Astrocyte (in vitro differentiated cells and primary cell): ENCODE measurements around the gene SEC62. TPM values are rescaled to one million over a fixed set of nuclear protein-coding genes. Genes with fewer than 3 reads are reported as not detected.

Experiments used
- DNase-seq: peaks from one replicate; pipeline ENCODE4 v3.0.0-alpha.2; 2010; ENCODE audit warnings: low read depth
- FAIRE-seq: peaks from 2 replicates; lab custom pipeline; 2011; peaks lifted over from hg19 to GRCh38; lab: Jason Lieb, UNC
- H2AFZ ChIP-seq: 2 replicates; pipeline ENCODE4 v1.6.0; 2012; ENCODE audit warnings: low read depth, low read length, inconsistent platforms
- H3K27ac ChIP-seq: 2 replicates; pipeline ENCODE4 v1.5.1; 2011; ENCODE audit warnings: low read depth, low read length, inconsistent platforms
- H3K27me3 ChIP-seq: 2 replicates; pipeline ENCODE4 v1.6.0; 2011; ENCODE audit warnings: low read length, inconsistent platforms; ENCODE audit not compliant: insufficient read depth
- H3K36me3 ChIP-seq: 2 replicates; pipeline ENCODE4 v1.5.1; 2011; ENCODE audit warnings: low read length, inconsistent platforms; ENCODE audit not compliant: insufficient read depth
- H3K4me1 ChIP-seq: 2 replicates; pipeline ENCODE4 v1.5.1; 2011; ENCODE audit warnings: low read length, inconsistent platforms; ENCODE audit not compliant: insufficient read depth
- H3K4me2 ChIP-seq: 2 replicates; pipeline ENCODE4 v1.6.0; 2012; ENCODE audit warnings: low read length, inconsistent platforms
- H3K4me3 ChIP-seq: 2 replicates; pipeline ENCODE4 v1.5.1; 2011; ENCODE audit warnings: low read depth, mild to moderate bottlenecking, low read length, inconsistent platforms; ENCODE audit not compliant: insufficient read depth
- H3K79me2 ChIP-seq: 2 replicates; pipeline ENCODE4 v1.6.0; 2012; ENCODE audit warnings: mild to moderate bottlenecking, low read length, inconsistent platforms; ENCODE audit not compliant: insufficient read depth
- H3K9ac ChIP-seq: 2 replicates; pipeline ENCODE4 v1.6.0; 2012; ENCODE audit warnings: mild to moderate bottlenecking, low read length, inconsistent platforms
- H3K9me3 ChIP-seq: 2 replicates; pipeline ENCODE4 v1.5.1; 2012; ENCODE audit warnings: low read depth, mild to moderate bottlenecking, low read length, inconsistent platforms; ENCODE audit not compliant: insufficient read depth
- H4K20me1 ChIP-seq: 2 replicates; pipeline ENCODE4 v1.6.0; 2012; ENCODE audit warnings: low read length, inconsistent platforms; ENCODE audit not compliant: insufficient read depth
- H3K27ac Mint-ChIP-seq: one replicate; pipeline ENCODE4 v1.8.0; 2021; ENCODE audit warnings: mild to moderate bottlenecking, mixed read lengths; ENCODE audit not compliant: unreplicated experiment
- H3K27me3 Mint-ChIP-seq: one replicate; pipeline ENCODE4 v1.8.0; 2021; ENCODE audit warnings: low read depth, mixed read lengths; ENCODE audit not compliant: unreplicated experiment
- H3K36me3 Mint-ChIP-seq: one replicate; pipeline ENCODE4 v1.8.0; 2021; ENCODE audit warnings: low read depth, mixed read lengths; ENCODE audit not compliant: unreplicated experiment
- H3K4me1 Mint-ChIP-seq: one replicate; pipeline ENCODE4 v1.8.0; 2021; ENCODE audit warnings: low read depth, mixed read lengths; ENCODE audit not compliant: unreplicated experiment
- H3K4me3 Mint-ChIP-seq: one replicate; pipeline ENCODE4 v1.8.0; 2021; ENCODE audit warnings: mild to moderate bottlenecking, moderate library complexity, mixed read lengths; ENCODE audit not compliant: unreplicated experiment
- H3K9me3 Mint-ChIP-seq: one replicate; pipeline ENCODE4 v1.8.0; 2021; ENCODE audit warnings: mild to moderate bottlenecking, mixed read lengths; ENCODE audit not compliant: unreplicated experiment
- CTCF ChIP-seq: IDR thresholded peaks from 2 replicates; pipeline ENCODE4 v1.5.1; 2011; ENCODE audit warnings: low read depth, mild to moderate bottlenecking, inconsistent platforms, low read length, moderate library complexity; ENCODE audit not compliant: insufficient read depth
- EZH2 ChIP-seq: IDR thresholded peaks from 2 replicates; pipeline ENCODE4 v1.6.1; 2012; ENCODE audit warnings: mild to moderate bottlenecking, low read length, inconsistent platforms; ENCODE audit not compliant: insufficient read depth
- total RNA-seq: library from RNA; stranded (reverse); gene quantifications from 2 replicates; pipeline ENCODE4 v1.2.1, GENCODE V29; 2021

Gene SEC62
- total RNA-seq, 1 donor from 2014 or later, result 117 TPM

DNA sequence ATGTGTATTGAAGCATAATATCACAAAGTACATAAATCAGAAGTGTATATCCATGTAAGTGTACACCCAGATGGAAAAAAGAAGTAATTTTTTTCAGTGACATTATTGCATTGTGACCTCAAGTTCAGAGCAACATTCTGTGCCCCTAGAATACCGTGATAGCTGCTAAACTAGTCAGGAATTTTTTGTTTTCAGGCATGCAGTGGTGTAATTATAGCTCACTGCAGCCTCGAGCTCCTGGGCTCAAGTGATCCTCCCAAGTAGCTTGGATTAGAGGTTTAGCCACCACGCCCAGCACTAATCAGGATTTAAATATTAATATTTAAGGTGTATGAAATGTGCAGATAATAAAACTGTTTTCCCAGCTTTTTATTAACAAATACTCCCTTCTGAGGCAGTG is 25.5 kb downstream of the SEC62 start:
- Mint-ChIP-seq H3K36me3 (peaks cover 6% of the 10 kb centered on the region), H3K9me3 (no peaks in the 10 kb centered on the region), H3K27ac (no peak overlapping the region), H3K4me1 (no peaks in the 10 kb centered on the region), H3K27me3 (no peaks in the 10 kb centered on the region), H3K4me3 (no peak overlapping the region)
- H3K27ac ChIP-seq, result no peak overlapping the region
- H3K9ac ChIP-seq, result no peak overlapping the region
- no peak overlapping the region for H2AFZ ChIP-seq
- H3K9me3 ChIP-seq, result no peaks in the 10 kb centered on the region
- no peak overlapping the region for H3K4me2 ChIP-seq
- DNase-seq (no peak), FAIRE-seq (no peak)
- H3K4me3 ChIP-seq, result no peak overlapping the region
- H3K79me2 ChIP-seq, result no peaks in the 10 kb centered on the region
- peaks cover 4% of the 10 kb centered on the region for H4K20me1 ChIP-seq
- H3K27me3 ChIP-seq, result no peaks in the 10 kb centered on the region
- no peak for TF ChIP-seq CTCF
- TF ChIP-seq EZH2, result no peak
- H3K36me3 ChIP-seq, result peaks cover 58% of the 10 kb centered on the region
- no peaks in the 10 kb centered on the region for H3K4me1 ChIP-seq

DNA sequence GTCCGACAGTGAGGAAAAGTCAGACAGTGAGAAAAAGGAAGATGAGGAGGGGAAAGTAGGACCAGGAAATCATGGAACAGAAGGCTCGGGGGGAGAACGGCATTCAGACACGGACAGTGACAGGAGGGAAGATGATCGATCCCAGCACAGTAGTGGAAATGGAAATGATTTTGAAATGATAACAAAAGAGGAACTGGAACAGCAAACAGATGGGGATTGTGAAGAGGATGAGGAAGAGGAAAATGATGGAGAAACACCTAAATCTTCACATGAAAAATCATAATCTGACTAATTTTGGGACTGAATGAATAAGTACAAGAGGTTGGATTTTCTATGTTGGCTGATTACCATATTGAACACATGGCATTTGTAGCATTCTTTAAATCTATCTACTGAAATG is 26.2 kb downstream of the SEC62 start:
- H3K27ac Mint-ChIP-seq, result no peak overlapping the region
- Histone ChIP-seq H3K9ac (no peak overlapping the region), H3K9me3 (no peaks in the 10 kb centered on the region), H3K4me2 (no peak overlapping the region), H3K27me3 (no peaks in the 10 kb centered on the region), H3K4me1 (no peaks in the 10 kb centered on the region), H4K20me1 (peaks cover 4% of the 10 kb centered on the region), H3K36me3 (peaks cover 54% of the 10 kb centered on the region), H3K4me3 (no peak overlapping the region), H3K79me2 (no peaks in the 10 kb centered on the region), H3K27ac (no peak overlapping the region), H2AFZ (no peak overlapping the region)
- H3K9me3 Mint-ChIP-seq, result no peaks in the 10 kb centered on the region
- no peaks in the 10 kb centered on the region for H3K27me3 Mint-ChIP-seq
- no peak overlapping the region for H3K4me3 Mint-ChIP-seq
- DNase-seq (no peak), FAIRE-seq (no peak)
- TF ChIP-seq EZH2, result no peak
- no peak for TF ChIP-seq CTCF
- H3K4me1 Mint-ChIP-seq, result no peaks in the 10 kb centered on the region
- H3K36me3 Mint-ChIP-seq, result peaks cover 6% of the 10 kb centered on the region

GRCh38 chr3:169993761-169994160 is 27.2 kb downstream of the SEC62 start:
- Histone ChIP-seq H3K4me1 (no peaks in the 10 kb centered on the region), H2AFZ (no peak overlapping the region), H3K4me3 (no peak overlapping the region), H3K79me2 (no peaks in the 10 kb centered on the region), H3K27ac (no peak overlapping the region), H3K9me3 (no peaks in the 10 kb centered on the region), H3K9ac (no peak overlapping the region), H4K20me1 (peaks cover 4% of the 10 kb centered on the region), H3K36me3 (peaks cover 49% of the 10 kb centered on the region), H3K27me3 (no peaks in the 10 kb centered on the region), H3K4me2 (no peak overlapping the region)
- Mint-ChIP-seq H3K4me3 (no peak overlapping the region), H3K36me3 (peaks cover 6% of the 10 kb centered on the region), H3K27me3 (no peaks in the 10 kb centered on the region), H3K27ac (no peak overlapping the region), H3K4me1 (peaks cover 3% of the 10 kb centered on the region), H3K9me3 (no peaks in the 10 kb centered on the region)
- TF ChIP-seq EZH2, result no peak
- TF ChIP-seq CTCF, result no peak
- FAIRE-seq, result no peak
- DNase-seq, result no peak
